ENCODE data around the gene EEF1AKMT1.

The EEF1AKMT1 gene

DNA sequence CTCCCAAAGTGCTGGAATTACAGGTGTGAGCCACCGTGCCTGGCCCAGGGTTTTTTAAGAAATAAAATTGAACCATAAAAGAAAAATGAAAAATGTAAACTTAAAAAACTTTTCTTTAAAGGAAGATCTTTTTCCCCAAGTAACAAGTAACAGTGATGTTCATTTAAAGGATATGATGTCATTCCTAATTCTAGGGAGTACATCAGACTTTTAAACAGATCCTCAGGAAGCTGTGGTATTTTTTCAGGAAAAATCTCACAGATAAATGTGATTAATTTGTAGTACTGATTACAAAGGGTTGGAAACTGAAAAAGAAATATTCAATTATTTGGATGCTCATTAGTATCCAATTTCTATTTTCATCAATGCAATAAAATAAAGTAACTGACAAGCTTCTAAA lies 14.6 kb upstream of the EEF1AKMT1 start:
- Histone ChIP-seq H3K27ac (ENCODE audit: low read depth, low read length) (no peak overlapping the region), H3K36me3 (ENCODE audit: low read length) (peaks cover 11% of the 10 kb centered on the region), H3K4me3 (ENCODE audit: insufficient read depth, low read length, poor library complexity, severe bottlenecking) (no peak overlapping the region), H2AFZ (ENCODE audit: low read depth, low read length, severe bottlenecking) (no peak overlapping the region), H4K20me1 (ENCODE audit: low read depth, low read length) (no peaks in the 10 kb centered on the region), H3K27me3 (ENCODE audit: low read length) (no peaks in the 10 kb centered on the region), H3K79me2 (ENCODE audit: insufficient read depth, low read length) (no peaks in the 10 kb centered on the region), H3K4me2 (ENCODE audit: low read depth, low read length, poor library complexity, severe bottlenecking) (no peak overlapping the region), H3K9ac (ENCODE audit: low read length) (no peak overlapping the region), H3F3A (ENCODE audit: insufficient read depth) (no peaks in the 10 kb centered on the region), H3K9me3 (ENCODE audit: insufficient read depth, low read length) (no peaks in the 10 kb centered on the region), H3K9me2 (replicated peaks; ENCODE audit: insufficient read depth, low read length) (no peaks in the 10 kb centered on the region)
- TF ChIP-seq, protein P1, sequence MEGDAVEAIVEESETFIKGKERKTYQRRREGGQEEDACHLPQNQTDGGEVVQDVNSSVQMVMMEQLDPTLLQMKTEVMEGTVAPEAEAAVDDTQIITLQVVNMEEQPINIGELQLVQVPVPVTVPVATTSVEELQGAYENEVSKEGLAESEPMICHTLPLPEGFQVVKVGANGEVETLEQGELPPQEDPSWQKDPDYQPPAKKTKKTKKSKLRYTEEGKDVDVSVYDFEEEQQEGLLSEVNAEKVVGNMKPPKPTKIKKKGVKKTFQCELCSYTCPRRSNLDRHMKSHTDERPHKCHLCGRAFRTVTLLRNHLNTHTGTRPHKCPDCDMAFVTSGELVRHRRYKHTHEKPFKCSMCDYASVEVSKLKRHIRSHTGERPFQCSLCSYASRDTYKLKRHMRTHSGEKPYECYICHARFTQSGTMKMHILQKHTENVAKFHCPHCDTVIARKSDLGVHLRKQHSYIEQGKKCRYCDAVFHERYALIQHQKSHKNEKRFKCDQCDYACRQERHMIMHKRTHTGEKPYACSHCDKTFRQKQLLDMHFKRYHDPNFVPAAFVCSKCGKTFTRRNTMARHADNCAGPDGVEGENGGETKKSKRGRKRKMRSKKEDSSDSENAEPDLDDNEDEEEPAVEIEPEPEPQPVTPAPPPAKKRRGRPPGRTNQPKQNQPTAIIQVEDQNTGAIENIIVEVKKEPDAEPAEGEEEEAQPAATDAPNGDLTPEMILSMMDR (IDR thresholded peaks at IDR 0.05; ENCODE audit: insufficient read depth, low read length, poor library complexity, severe bottlenecking) = no peak
- TF ChIP-seq EZH2phosphoT487 (conservative IDR thresholded peaks at IDR 0.05; ENCODE audit: low read length) = no peak

DNA sequence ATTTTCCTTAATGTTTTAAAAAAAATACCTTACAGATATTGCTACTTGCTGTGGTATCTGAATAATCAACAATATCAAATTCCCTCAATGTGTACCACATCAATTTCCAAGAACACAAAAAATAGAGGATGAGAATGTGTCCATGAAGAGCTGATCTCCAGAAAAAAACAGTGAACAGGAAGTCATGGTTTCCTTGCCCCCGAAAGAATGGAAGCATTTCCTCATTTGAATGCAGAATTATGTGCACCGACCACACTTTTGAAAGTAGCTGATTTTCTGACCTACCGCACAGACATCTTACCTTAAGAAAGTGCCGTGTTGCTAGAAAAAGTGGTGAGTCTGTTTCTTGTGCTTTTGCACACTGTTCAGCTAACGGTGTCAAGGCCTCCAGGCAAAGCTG lies 13.4 kb upstream of the EEF1AKMT1 start:
- Histone ChIP-seq H3K4me2 (ENCODE audit: low read depth, low read length, poor library complexity, severe bottlenecking) (no peak overlapping the region), H2AFZ (ENCODE audit: low read depth, low read length, severe bottlenecking) (no peak overlapping the region), H3K36me3 (ENCODE audit: low read length) (peaks cover 14% of the 10 kb centered on the region; the same call in 1 of the 2 replicates), H3K27ac (ENCODE audit: low read depth, low read length) (no peak overlapping the region), H4K20me1 (ENCODE audit: low read depth, low read length) (no peaks in the 10 kb centered on the region), H3K9ac (ENCODE audit: low read length) (no peak overlapping the region), H3K9me3 (ENCODE audit: insufficient read depth, low read length) (no peaks in the 10 kb centered on the region), H3K79me2 (ENCODE audit: insufficient read depth, low read length) (no peaks in the 10 kb centered on the region), H3K9me2 (replicated peaks; ENCODE audit: insufficient read depth, low read length) (no peaks in the 10 kb centered on the region), H3K27me3 (ENCODE audit: low read length) (no peaks in the 10 kb centered on the region), H3K4me3 (ENCODE audit: insufficient read depth, low read length, poor library complexity, severe bottlenecking) (no peak overlapping the region), H3F3A (ENCODE audit: insufficient read depth) (no peaks in the 10 kb centered on the region)
- no peak for TF ChIP-seq EZH2phosphoT487 (conservative IDR thresholded peaks at IDR 0.05; ENCODE audit: low read length)
- TF ChIP-seq, protein P1 (IDR thresholded peaks at IDR 0.05; ENCODE audit: insufficient read depth, low read length, poor library complexity, severe bottlenecking) = no peak

DNA sequence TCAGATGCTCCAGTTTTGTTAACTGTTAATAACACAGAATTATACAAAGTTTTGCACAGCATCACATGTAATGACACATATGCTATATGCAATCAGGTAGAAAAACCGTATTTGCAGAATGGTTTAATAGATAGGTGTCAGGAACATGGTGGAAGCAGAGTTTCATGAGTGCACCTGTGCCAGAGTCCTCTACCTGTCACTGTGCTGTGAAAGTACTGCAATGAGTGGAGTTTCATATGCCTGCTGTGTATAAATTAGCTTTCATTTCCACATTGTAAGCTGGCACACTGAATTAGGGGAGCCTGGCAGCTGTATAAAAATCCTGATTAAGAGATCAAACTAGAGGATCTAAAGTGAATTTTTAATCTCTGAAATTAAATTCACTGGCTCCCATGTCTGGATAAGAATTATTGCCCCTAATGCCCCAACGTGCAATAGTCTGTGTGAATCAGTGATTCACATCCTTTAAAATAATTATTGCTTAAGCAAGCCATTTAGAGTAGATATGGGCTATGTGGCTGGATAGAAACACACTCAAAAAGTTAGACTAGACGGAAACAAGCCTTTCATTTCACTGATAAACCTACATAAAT lies 8.5 kb upstream of the EEF1AKMT1 start:
- H3K36me3 ChIP-seq (ENCODE audit: low read length) = peaks cover 8% of the 10 kb centered on the region; the same call in 1 of the 2 replicates
- H3K4me3 ChIP-seq (ENCODE audit: insufficient read depth, low read length, poor library complexity, severe bottlenecking) = no peak overlapping the region
- H3K27ac ChIP-seq (ENCODE audit: low read depth, low read length) = no peak overlapping the region
- no peak overlapping the region for H3K9ac ChIP-seq (ENCODE audit: low read length)
- no peak for TF ChIP-seq EZH2phosphoT487 (conservative IDR thresholded peaks at IDR 0.05; ENCODE audit: low read length)
- TF ChIP-seq, protein P1 (IDR thresholded peaks at IDR 0.05; ENCODE audit: insufficient read depth, low read length, poor library complexity, severe bottlenecking) = no peak
- H3F3A ChIP-seq (ENCODE audit: insufficient read depth) = no peaks in the 10 kb centered on the region; the same call in 1 of the 2 replicates
- no peaks in the 10 kb centered on the region for H3K79me2 ChIP-seq (ENCODE audit: insufficient read depth, low read length)
- no peaks in the 10 kb centered on the region for H3K9me3 ChIP-seq (ENCODE audit: insufficient read depth, low read length)
- H3K27me3 ChIP-seq (ENCODE audit: low read length) = no peaks in the 10 kb centered on the region
- no peaks in the 10 kb centered on the region for H4K20me1 ChIP-seq (ENCODE audit: low read depth, low read length)
- H2AFZ ChIP-seq (ENCODE audit: low read depth, low read length, severe bottlenecking) = no peak overlapping the region
- no peaks in the 10 kb centered on the region for H3K9me2 ChIP-seq (replicated peaks; ENCODE audit: insufficient read depth, low read length)
- no peak overlapping the region for H3K4me2 ChIP-seq (ENCODE audit: low read depth, low read length, poor library complexity, severe bottlenecking)

All from SU-DHL-6 (cell line).